HG03558 (cell line): ENCODE measurements around the gene PKNOX1.
A peak's percentile ranks its signal among the peaks of the same experiment; 100 is the strongest.
"Not testable (repeated sequence)": the region's sequence is repeated elsewhere in the genome, so short reads cannot be mapped to it uniquely, and the experiment has no call there.

Experiments used
- ATAC-seq: cut with Tn5 transposase; IDR thresholded peaks from one replicate; pipeline ENCODE4 v1.9.1; 2021; ENCODE audit warnings: moderate number of reproducible peaks; ENCODE audit not compliant: unreplicated experiment; ENCODE audit errors: extremely low read depth

Gene PKNOX1

DNA sequence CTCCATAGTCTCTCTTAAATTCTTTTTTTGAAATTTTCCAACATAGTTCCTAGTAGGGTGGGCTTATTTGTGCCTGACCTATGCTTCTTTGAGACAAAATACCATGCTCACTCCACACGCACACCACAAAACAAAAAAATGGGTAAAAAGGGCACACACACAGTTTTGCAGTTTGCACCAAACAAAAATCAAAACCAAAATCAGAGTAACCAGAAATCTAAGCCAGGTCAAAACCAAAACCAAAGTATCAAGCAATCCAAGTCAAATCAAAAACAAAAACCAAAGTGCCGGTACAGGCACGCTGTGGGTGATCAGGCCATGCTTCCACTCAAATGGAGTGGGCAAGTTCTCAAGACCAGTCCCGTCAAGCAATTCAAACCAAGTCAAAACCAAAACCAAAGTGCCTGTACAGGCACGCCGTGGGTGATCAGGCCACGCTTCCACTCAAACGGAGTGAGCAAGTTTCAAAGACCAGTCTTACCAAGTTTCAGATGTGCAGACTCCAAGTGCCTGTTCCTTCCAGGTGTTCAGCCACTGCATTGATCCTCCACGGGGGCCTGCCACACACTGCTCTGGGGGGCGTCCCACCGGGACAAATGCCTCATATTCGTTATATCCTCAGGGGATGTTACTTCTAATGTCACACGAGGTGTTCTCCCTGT, 25.1 kb upstream of the PKNOX1 start:
- ATAC-seq, result not testable (repeated sequence)

GRCh38 chr21:42951193-42951592, 23.2 kb upstream of the PKNOX1 start:
- not testable (repeated sequence) for ATAC-seq

DNA sequence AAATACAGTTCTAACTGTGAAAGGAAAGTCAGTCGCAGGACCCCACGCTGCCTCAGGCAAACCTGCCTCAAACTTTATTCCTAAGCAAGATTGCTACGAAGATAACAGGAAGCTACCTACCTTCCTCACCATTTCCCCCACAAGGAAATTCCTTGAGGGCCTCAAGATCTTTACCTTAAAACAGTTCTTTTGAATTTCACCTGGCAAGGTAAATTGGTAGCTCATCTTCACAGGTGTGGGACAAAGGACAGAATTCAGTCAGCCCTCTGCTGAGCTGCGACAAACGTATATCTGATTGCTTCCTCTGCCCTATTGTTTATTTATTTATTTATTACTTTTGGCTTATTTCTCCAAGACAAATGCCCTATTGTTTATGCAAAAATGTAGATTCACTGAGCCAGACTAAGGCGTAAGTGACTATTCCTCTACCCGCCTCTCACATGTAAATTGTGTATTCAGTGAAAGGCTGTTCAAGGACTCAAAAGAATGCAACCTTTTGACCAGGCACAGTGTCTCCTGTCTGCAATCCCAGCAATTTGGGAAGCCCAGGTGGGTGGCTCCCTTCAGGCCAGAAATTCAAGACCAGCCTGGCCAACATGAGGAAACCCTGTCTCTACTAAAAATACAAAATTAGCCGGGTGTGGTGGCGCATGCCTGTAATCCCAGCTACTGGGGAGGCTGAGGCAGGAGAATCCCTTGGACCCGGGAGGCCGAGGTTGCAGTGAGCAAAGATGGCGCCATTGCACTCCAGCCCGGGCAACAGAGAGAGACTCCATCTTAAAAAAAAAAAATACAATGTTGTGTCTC, 17.3 kb upstream of the PKNOX1 start:
- ATAC-seq, result no peak

DNA sequence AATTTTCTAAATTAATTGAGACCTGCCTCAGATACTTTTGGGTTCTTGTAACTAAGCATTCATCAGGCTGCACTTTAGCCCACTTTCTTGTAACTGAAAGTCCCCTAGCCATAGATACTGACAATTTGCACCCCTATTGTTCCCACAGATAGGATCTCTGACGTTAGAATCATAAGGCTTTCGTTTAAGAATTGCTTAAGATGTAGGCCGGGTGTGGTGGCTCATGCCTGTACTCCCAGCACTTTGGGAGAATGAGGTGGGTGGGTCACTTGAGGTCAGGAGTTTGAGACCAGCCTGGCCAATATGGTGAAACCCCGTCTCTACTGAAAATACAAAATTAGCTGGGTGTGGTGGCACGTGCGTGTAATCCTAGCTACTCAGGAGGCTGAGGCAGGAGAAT, 16.2 kb upstream of the PKNOX1 start:
- ATAC-seq, result not testable (repeated sequence)

DNA sequence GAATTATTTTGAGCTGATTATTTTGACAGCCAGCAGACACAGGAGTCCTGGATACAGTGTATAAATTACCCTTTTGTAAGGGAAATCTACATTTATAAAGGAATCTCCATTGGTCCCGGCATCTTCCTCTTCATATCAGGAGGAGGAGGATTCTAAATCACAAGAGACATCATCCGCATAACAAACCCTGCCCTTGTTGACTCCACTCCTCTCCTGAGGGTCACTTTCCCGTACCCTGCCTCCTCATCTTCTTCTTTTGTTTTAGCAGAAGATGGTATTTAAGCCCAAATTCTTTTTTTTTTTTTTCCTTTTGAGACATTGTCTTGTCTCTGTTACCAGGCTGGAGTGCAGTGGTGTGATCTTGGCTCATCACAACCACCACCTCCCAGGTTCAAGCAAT, 14.6 kb upstream of the PKNOX1 start:
- no peak for ATAC-seq

- no peak for ATAC-seq
Measured at GRCh38 chr21:42962380-42963007, 11.9 kb upstream of the PKNOX1 start.

DNA sequence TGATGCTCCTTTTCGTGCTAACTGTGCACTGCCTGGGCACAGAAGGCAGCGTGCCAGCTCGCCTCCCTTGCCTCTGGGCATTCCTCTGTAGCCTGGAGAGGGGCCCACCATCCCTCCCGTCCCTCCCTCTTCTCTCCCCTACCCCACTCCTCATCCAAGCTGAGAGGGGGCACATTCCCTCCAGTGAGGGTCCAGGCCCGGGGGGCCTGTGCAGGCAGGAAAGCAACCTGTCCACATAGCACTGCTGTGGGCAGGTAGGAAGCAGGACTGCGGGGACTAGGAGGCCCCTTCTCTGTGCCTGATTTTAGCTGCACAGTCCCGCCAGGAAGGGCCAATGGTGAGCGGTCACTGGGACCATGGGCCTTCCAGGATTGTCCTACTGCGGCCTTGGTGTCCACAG, 10.3 kb upstream of the PKNOX1 start:
- no peak for ATAC-seq

GRCh38 chr21:42964546-42965210, 9.7 kb upstream of the PKNOX1 start:
- ATAC-seq, result no peak

GRCh38 chr21:42965211-42965560, 9.2 kb upstream of the PKNOX1 start:
- no peak for ATAC-seq

GRCh38 chr21:42967616-42968015, 6.7 kb upstream of the PKNOX1 start:
- not testable (repeated sequence) for ATAC-seq

DNA sequence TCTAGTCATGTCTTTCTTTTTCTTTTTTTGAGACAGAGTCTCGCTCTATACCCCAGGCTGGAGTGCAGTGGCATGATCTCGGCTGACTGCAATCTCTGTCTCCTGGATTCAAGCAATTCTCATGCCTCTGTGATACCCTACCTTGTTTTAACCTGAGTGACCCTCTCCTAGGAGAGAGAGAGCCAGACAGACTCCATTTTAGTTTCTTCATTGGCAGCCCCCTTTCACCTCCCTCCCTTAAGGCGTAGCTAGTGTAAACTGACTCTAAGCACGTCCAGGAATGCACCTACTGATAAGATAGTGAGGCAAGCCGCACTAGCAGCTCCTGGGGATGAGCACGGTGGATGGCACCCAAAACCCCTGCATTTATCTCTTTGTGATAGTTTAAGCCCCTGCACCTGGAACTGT, 5.2 kb upstream of the PKNOX1 start:
- no peak for ATAC-seq

- ATAC-seq, result no peak
Measured at GRCh38 chr21:42970946-42971653, 3.3 kb upstream of the PKNOX1 start.

DNA sequence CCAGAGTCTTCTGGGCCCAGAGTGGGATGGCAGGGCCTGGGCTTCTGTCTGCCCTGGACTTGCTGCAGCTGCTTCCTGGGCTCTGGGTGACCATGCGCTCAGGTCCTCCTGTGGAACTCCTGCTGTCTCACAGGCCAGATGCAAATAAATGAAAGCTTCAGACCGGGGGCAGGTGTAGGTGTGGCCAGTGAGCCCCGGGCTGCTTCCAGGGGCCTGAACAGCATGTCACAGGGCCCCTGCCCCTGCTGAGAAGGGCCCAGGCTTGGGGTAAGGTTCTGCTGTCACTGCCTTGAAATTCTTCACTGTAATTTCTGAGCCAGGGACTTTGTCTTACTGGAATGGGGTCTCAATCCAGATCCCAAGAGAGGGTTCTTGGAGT, 2.5 kb upstream of the PKNOX1 start:
- no peak for ATAC-seq

GRCh38 chr21:42973309-42973990, 912 bp upstream of the PKNOX1 start:
- no peak for ATAC-seq

DNA sequence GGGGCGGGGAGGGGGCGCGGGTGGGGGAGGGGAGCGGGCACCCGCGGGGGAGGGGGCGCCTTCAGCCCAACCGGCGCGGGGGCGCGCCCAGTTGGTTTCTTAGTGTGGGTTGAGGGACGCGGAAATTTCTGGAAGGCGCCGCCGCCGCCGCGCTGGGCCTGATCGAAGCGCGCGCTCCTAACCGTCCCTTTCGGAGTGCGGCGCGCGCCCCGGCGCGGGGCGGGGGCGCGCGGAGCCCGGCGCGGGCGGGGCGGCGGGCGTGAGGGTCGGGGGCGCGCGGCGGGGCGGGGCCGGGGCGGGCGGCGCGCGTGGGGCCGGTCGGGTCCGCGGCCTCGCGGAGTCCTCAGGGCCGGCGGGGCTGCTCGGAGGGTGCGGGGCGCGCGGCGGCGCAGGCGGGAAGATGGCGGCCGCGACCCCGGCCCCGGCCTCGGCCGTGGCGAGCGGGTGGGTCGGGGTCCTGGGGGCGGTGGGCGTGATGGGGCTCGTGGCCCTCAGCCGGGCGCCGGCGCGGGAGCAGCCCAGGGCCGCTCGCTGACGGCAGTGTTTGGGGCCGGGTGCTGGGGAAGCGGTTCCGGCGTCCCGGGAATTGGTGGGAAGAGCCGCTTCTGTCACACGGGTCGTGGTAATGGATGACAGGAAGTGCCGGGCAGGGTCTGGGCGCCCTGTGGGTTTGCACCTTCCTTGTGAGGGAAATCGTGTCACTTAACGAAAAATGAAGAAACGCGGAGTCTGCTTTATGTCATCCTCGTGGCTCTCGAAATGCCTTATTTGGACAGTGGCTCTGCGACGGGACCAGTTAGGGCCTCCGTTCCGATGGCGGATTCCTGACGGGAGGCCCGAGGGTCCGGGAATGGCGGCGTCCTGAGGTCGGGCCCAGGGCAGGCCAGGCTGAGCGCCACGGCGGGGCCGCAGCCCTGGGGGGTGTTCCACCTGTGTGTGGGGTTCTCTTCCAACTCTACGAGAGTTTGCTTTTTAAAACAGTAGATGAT, 764 bp downstream of the PKNOX1 start:
- peak; percentile 12 for ATAC-seq

- ATAC-seq, result no peak
Measured at GRCh38 chr21:42975886-42976608, 1.7 kb downstream of the PKNOX1 start.

- ATAC-seq, result no peak
Measured at GRCh38 chr21:42980312-42981213, 6.2 kb downstream of the PKNOX1 start.
